HUDEP-2 (cell line): ENCODE measurements around the gene CALD1.

Source experiments
- DNase-seq, 76 experiments: peaks; one replicate each; lab custom pipeline; 2025; ENCODE audit not compliant: unreplicated experiment in 76 of 76; lab: John Stamatoyannopoulos, UW

Gene CALD1

GRCh38 chr7:134785842-134786241 lies 6.4 kb downstream of the CALD1 start:
- no peak for DNase-seq

GRCh38 chr7:134787064-134787463 lies 7.6 kb downstream of the CALD1 start:
- no peak for DNase-seq

DNA sequence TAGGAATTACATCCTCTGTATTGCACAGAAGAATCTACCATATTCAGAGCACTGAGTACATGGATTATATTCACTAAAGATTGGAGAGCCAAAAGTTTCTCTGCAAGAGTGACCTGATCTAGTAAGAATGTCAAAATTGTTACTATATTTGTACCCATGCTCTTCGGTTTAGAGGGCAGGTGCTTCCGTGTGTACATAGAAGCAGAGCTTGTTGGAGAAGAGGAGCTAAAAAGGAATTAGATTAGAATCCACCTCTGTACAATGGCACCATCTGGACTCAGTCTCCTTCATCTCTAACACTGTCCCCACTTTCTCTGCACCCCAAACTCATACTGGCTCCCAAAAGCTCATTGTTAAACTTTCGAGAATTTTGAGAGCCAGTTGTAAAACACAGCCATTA lies 8.3 kb downstream of the CALD1 start:
- no peak for DNase-seq

DNA sequence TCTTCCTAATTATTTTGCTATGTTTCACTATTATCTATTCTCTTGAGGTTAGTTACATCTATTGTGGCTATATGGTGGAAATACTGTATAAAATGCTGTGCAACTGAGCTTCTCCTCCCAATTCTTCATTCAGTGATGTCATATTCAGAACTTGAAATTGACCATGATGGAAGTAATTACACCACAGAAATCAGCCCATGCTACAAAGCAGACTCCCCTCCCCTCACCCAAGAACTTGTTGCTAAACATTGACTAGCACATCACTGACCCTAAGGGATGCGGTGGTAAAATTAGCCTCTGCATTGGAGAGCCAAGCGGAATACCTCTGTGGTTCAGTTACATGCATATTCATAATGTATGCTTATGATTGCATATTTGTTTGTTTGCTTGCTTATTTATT lies 8.8 kb downstream of the CALD1 start:
- DNase-seq: no peak

- no peak for DNase-seq
Observed at GRCh38 chr7:134789967-134790685, 10.7 kb downstream of the CALD1 start.

GRCh38 chr7:134792968-134793367 lies 13.5 kb downstream of the CALD1 start:
- no peak for DNase-seq

- no peak for DNase-seq
Observed at GRCh38 chr7:134795231-134795630, 15.8 kb downstream of the CALD1 start.

- DNase-seq: no peak
Observed at GRCh38 chr7:134798155-134798554, 18.7 kb downstream of the CALD1 start.

GRCh38 chr7:134799377-134799776 lies 19.9 kb downstream of the CALD1 start:
- no peak for DNase-seq

DNA sequence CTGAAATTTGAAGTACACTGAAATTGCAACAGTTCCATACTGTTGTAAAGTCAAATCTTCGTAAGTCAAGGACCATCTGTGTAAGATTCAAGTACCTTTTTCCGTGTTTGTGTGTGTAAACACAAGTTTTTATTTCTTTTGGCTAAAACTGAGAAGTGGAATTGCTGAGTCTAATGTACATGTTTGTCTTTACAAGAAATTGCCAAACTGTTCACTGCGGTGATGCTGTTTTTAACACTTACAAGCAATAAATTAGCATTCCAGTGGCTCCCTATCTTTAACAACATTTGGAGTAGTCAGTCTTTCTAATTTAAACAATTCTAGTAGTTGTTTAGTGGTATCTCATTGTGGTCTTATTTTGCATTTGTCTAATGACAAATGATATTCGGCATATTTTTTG lies 23.3 kb downstream of the CALD1 start:
- DNase-seq: no peak

- no peak for DNase-seq
Observed at GRCh38 chr7:134804351-134804750, 24.9 kb downstream of the CALD1 start.

DNA sequence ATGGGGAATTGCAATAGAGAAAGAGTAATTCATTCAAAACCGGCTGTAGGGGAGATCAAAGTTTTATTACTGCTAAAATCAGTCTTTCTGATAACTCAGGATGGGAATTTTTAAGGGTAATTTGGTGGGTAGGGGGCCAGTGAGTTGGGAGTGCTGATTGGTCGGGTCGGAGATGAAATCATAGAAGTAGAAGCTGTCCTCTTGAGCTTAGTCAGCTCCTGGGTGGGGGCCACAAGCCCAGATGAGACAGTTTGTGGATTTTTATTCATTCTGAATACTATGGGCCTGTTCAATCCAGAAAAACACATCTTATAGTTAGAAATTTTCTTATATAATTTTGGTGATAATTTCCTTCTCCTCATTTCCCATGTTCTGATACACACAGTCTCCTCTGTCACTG lies 25.4 kb downstream of the CALD1 start:
- no peak for DNase-seq

DNA sequence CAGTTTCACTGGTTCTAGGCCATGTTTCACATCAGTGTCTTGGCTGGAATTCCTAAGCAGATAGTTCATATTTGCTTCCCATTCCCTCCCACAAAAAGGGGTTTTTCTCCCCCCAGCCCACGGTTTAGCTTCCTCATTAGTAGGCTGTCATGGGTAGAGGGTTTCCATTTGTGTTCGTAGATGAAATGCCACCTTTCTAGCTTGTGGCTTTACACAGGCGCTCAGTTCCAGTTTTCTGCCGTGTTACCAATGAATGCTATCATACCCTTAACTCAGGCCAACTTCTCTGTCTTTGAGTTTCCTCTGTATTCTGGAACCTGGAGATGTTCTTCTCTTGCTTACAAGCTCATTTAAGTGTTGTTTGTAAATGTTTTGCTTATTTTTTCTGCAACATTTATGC lies 26.8 kb downstream of the CALD1 start:
- DNase-seq: no peak

DNA sequence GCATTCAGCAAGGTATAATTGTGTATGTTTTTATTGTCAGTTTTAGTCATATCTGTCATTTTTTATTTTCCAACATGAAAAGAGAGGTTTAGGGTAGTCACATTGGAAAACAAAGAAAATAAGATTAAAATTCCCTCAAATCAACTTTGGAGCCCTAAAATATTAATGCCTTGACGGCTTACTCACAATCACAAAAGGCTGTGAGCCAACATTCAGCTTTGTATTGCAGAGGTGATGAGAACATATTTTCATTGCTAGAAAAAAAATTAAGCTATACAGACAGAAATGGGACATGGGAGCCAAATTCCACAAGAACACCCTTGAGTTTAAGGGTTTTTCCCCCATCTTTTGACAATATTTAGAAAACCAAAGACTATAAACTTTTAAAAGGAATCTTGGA lies 30.2 kb downstream of the CALD1 start:
- no peak for DNase-seq

GRCh38 chr7:134811765-134812164 lies 32.3 kb downstream of the CALD1 start:
- DNase-seq: no peak

GRCh38 chr7:134813663-134814396 lies 34.4 kb downstream of the CALD1 start:
- no peak for DNase-seq

DNA sequence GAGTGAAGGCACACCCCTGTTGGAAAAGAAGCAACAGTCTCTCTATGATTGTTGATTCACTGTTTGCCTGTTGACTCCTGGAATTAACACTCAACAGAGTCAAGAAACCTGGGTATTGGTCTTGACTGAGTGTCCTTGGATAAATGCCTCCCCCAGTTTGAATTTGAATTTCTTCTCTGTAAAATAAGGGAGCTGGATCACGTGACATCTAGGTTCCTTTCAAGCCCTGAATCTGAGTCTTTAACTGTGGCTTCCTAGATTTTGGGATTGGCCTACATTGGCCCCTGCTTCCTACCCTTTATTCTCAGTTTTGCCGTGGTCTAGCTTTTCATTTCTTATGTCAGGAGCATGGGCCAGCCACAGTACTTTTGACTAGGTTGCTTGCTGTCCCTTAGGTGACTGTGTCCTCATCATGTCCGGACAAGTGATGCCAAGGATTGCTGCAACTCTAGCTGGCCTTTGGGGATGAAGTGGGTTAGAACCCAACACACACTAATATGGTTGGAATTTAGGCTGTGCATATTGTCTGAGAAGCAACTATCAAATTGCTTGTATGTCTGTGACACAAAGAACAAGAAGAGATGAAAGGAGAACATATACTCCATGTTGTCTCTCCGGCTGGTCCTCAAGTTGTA lies 35.4 kb downstream of the CALD1 start:
- DNase-seq: no peak

- DNase-seq: no peak
Observed at GRCh38 chr7:134818613-134819345, 39.3 kb downstream of the CALD1 start.

DNA sequence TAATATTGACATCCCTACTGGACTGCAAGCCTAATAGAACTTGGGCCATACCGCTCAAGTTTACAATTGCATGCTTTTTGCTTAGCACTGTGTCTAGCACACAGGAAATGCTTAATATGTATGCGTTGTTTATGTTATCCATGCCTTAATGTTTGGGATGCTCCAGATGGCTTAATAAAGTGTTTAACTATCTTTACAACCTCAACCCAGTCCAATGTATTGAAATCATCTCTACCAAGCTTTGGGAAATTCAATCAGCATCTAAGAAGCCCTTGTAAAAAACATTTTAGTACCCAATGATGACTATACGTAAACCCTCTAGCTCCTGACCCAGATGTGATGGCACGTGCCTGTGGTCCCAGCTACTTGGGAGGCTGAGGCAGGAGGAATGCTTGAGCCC lies 40.0 kb downstream of the CALD1 start:
- DNase-seq: no peak

GRCh38 chr7:134820295-134820694 lies 40.9 kb downstream of the CALD1 start:
- no peak for DNase-seq

GRCh38 chr7:134820778-134821177 lies 41.3 kb downstream of the CALD1 start:
- no peak for DNase-seq
